Tibial nerve (tissue), 4 donors: Measurements from ENCODE around the gene PARD3B.

Experiments
- CTCF ChIP-seq, 5 experiments: fragments of 200-600 bp in 3 of 5; fragments of 450-650 bp in 2 of 5; sonication (generic) in 3 of 5; IDR thresholded peaks; one replicate each; pipeline ENCODE4 v1.5.1; 2016 to 2019; ENCODE audit warnings: antibody characterized with exemption in 5 of 5, mild to moderate bottlenecking in 3 of 5, moderate library complexity in 2 of 5
- EP300 ChIP-seq, 2 donors: sonication (generic); formaldehyde crosslinking; IDR thresholded peaks; one replicate each; pipeline ENCODE4 v1.6.1; 2017; ENCODE audit warnings: antibody characterized with exemption in 2 of 2, mild to moderate bottlenecking in 1 of 2

- TF ChIP-seq CTCF (IDR thresholded peaks at IDR 0.05) (no peak), EP300 (IDR thresholded peaks at IDR 0.05) (no peak)
Measured at GRCh38 chr2:204497855-204498254, 47.4 kb upstream of the PARD3B start.
